Neuronal stem cell (in vitro differentiated cells): ENCODE data around the gene SSUH2.

Source experiments
- DNase-seq: peaks from one replicate; pipeline ENCODE4 v3.0.0-alpha.2; 2013; ENCODE audit warnings: low spot score
- H2AFZ ChIP-seq: one replicate; pipeline ENCODE4 v1.6.1; 2013; ENCODE audit warnings: mild to moderate bottlenecking, low read length, inconsistent platforms
- H2AK5ac ChIP-seq: 2 replicates; pipeline ENCODE4 v1.6.1; 2013; ENCODE audit warnings: low read depth, mild to moderate bottlenecking, inconsistent platforms, low read length, moderate library complexity, mixed read lengths
- H2BK120ac ChIP-seq: 2 replicates; pipeline ENCODE4 v1.6.1; 2013; ENCODE audit warnings: low read depth, mild to moderate bottlenecking, inconsistent platforms, low read length, moderate library complexity, mixed read lengths
- H2BK12ac ChIP-seq: one replicate; pipeline ENCODE4 v1.6.1; 2013; ENCODE audit warnings: low read length, inconsistent platforms
- H2BK15ac ChIP-seq: 2 replicates; pipeline ENCODE4 v1.6.1; 2013; ENCODE audit warnings: mild to moderate bottlenecking, low read length, inconsistent platforms, mixed read lengths
- H2BK5ac ChIP-seq: one replicate; pipeline ENCODE4 v1.6.1; 2013; ENCODE audit warnings: inconsistent platforms, mild to moderate bottlenecking, low read length, moderate library complexity
- H3K14ac ChIP-seq: one replicate; pipeline ENCODE4 v1.6.1; 2013; ENCODE audit warnings: low read length, inconsistent platforms
- H3K18ac ChIP-seq: 2 replicates; pipeline ENCODE4 v1.6.1; 2013; ENCODE audit warnings: low read length, inconsistent platforms
- H3K23ac ChIP-seq: 2 replicates; pipeline ENCODE4 v1.6.1; 2013; ENCODE audit warnings: low read depth, mild to moderate bottlenecking, mixed read lengths, low read length, inconsistent platforms; ENCODE audit not compliant: poor library complexity
- H3K27ac ChIP-seq: replicated peaks from 3 replicates; pipeline ENCODE4 v1.5.1; 2013; ENCODE audit warnings: low read length, inconsistent platforms
- H3K27me3 ChIP-seq, 3 experiments: 2 replicates each; pipeline ENCODE4 v1.6.1; 2013; ENCODE audit warnings: low read length in 3 of 3, mild to moderate bottlenecking in 2 of 3, inconsistent platforms in 1 of 3, low read depth in 1 of 3, mixed read lengths in 1 of 3, moderate library complexity in 1 of 3; ENCODE audit not compliant: control insufficient read depth in 3 of 3, insufficient read depth in 3 of 3
- H3K36me3 ChIP-seq, 2 donors: replicated peaks in 1 of 2; 2 replicates each; pipeline ENCODE4 v1.6.1; 2013; ENCODE audit warnings: low read length in 2 of 2; ENCODE audit not compliant: control insufficient read depth in 2 of 2, insufficient read depth in 2 of 2
- H3K4ac ChIP-seq: 2 replicates; pipeline ENCODE4 v1.6.1; 2013; ENCODE audit warnings: inconsistent platforms, mild to moderate bottlenecking, low read length, moderate library complexity
- H3K4me1 ChIP-seq, 2 donors: 1 replicate in 1 of 2; 2 replicates in 1 of 2; pipeline ENCODE4 v1.6.1; 2013; ENCODE audit warnings: low read length in 2 of 2, low read depth in 1 of 2; ENCODE audit not compliant: control insufficient read depth in 2 of 2, insufficient read depth in 1 of 2
- H3K4me2 ChIP-seq: one replicate; pipeline ENCODE4 v1.6.1; 2013; ENCODE audit warnings: mild to moderate bottlenecking, low read length, inconsistent platforms; ENCODE audit not compliant: insufficient read depth, poor library complexity, severe bottlenecking
- H3K4me3 ChIP-seq, 2 donors: 2 replicates each; pipeline ENCODE4 v1.5.1; 2013; ENCODE audit warnings: low read length in 2 of 2, mild to moderate bottlenecking in 2 of 2, inconsistent platforms in 1 of 2, moderate library complexity in 1 of 2
- H3K79me1 ChIP-seq: one replicate; pipeline ENCODE4 v1.6.1; 2013; ENCODE audit warnings: low read depth, mild to moderate bottlenecking, inconsistent platforms, low read length, moderate library complexity
- H3K9ac ChIP-seq: one replicate; pipeline ENCODE4 v1.6.1; 2013; ENCODE audit warnings: mild to moderate bottlenecking, low read depth, low read length, inconsistent platforms; ENCODE audit not compliant: poor library complexity
- H3K9me3 ChIP-seq, 2 donors: replicated peaks in 1 of 2; 2 replicates each; pipeline versions ENCODE3 to v1.6.1; 2013; ENCODE audit warnings: low read length in 2 of 2, mild to moderate bottlenecking in 2 of 2, inconsistent platforms in 1 of 2, low read depth in 1 of 2, mixed read lengths in 1 of 2, moderate library complexity in 1 of 2; ENCODE audit not compliant: control insufficient read depth in 2 of 2, insufficient read depth in 1 of 2
- H4K8ac ChIP-seq: one replicate; pipeline ENCODE4 v1.6.1; 2013; ENCODE audit warnings: low read depth, mild to moderate bottlenecking, inconsistent platforms, low read length, moderate library complexity
- H4K91ac ChIP-seq: one replicate; pipeline ENCODE4 v1.6.1; 2013; ENCODE audit warnings: low read length, low read depth, mild to moderate bottlenecking, inconsistent platforms; ENCODE audit not compliant: poor library complexity
- WGBS, 2 donors: extraction: QIAGEN DNeasy Blood & Tissue Kit; methylation state at CpG; one replicate each; pipeline ENCODE4 v1.1.7; 2013; ENCODE audit warnings: missing lambda C conversion rate in 2 of 2, mixed read lengths in 1 of 2; ENCODE audit not compliant: insufficient read length in 2 of 2, insufficient replicate concordance in 1 of 2; ENCODE audit errors: extremely low coverage in 2 of 2; 5-methylcytosine and 5-hydroxymethylcytosine counted together

Gene SSUH2

DNA sequence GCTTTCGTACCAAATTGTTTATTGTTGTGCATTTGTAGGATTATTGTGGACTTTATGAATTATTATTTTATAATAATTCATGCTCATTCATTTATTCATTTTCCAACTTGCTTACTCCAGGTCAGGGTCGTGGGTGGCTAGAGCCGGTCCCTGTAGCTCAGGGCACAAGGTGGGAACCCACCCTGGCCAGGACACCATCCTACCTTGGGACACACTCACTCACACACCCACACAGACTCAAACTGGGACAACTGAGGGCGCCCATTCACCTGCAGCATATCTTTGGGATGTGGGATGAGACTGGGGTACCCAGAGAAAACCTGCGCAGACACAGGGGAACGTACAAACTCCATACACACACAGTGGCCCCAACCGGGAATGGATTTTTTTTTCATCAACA lies 40.6 kb downstream of the SSUH2 start:
- no peak overlapping the region for H2BK15ac ChIP-seq
- no peak overlapping the region for H2AK5ac ChIP-seq
- H3K4ac ChIP-seq: no peak overlapping the region
- H2BK120ac ChIP-seq: peak overlapping the region; percentile 43
- no peak overlapping the region for H3K27ac ChIP-seq
- no peaks in the 10 kb centered on the region for H3K27me3 ChIP-seq
- H3K36me3 ChIP-seq: no peaks in the 10 kb centered on the region
- H3K18ac ChIP-seq: peak overlapping the region; percentile 83
- H2BK5ac ChIP-seq: peak overlapping the region; percentile 39
- DNase-seq: no peak
- no peak overlapping the region for H2AFZ ChIP-seq
- peaks cover 2 to 7% of the 10 kb centered on the region in 2 donors for H3K4me1 ChIP-seq
- WGBS, 2 donors: no CpG with 5 or more reads among the region's 7 CpGs
- H3K4me2 ChIP-seq: no peak overlapping the region
- no peak overlapping the region for H3K23ac ChIP-seq
- no peak overlapping the region for H4K8ac ChIP-seq
- H3K9me3 ChIP-seq: peaks cover 0 to 3% of the 10 kb centered on the region in 2 donors
- no peak overlapping the region for H3K4me3 ChIP-seq
- H4K91ac ChIP-seq: no peak overlapping the region
- no peak overlapping the region for H3K14ac ChIP-seq
- no peaks in the 10 kb centered on the region for H3K79me1 ChIP-seq
- no peak overlapping the region for H2BK12ac ChIP-seq
- H3K9ac ChIP-seq: no peak overlapping the region

GRCh38 chr3:8603115-8603710 lies 41.4 kb downstream of the SSUH2 start:
- H3K4me3 ChIP-seq: no peak overlapping the region
- H3K27ac ChIP-seq: no peak overlapping the region
- no CpG with 5 or more reads among the region's 9 CpGs for WGBS, 2 donors
- H2BK5ac ChIP-seq: no peak overlapping the region
- H2BK15ac ChIP-seq: no peak overlapping the region
- no peak overlapping the region for H2AFZ ChIP-seq
- no peak overlapping the region for H4K8ac ChIP-seq
- no peak overlapping the region for H3K14ac ChIP-seq
- no peak overlapping the region for H4K91ac ChIP-seq
- no peak overlapping the region for H3K18ac ChIP-seq
- no peak overlapping the region for H3K4ac ChIP-seq
- H3K9me3 ChIP-seq: no peaks in the 10 kb centered on the region
- no peak overlapping the region for H2BK120ac ChIP-seq
- H2BK12ac ChIP-seq: no peak overlapping the region
- no peak overlapping the region for H2AK5ac ChIP-seq
- no peak overlapping the region for H3K4me2 ChIP-seq
- no peak overlapping the region for H3K9ac ChIP-seq
- no peak for DNase-seq
- no peaks in the 10 kb centered on the region for H3K79me1 ChIP-seq
- H3K4me1 ChIP-seq: peaks cover 2 to 4% of the 10 kb centered on the region in 2 donors
- H3K27me3 ChIP-seq: no peaks in the 10 kb centered on the region
- H3K23ac ChIP-seq: no peak overlapping the region
- no peaks in the 10 kb centered on the region for H3K36me3 ChIP-seq

GRCh38 chr3:8600457-8600856 lies 44.1 kb downstream of the SSUH2 start:
- H3K27ac ChIP-seq: no peak overlapping the region
- DNase-seq: no peak
- H3K23ac ChIP-seq: no peak overlapping the region
- no peaks in the 10 kb centered on the region for H3K79me1 ChIP-seq
- no peak overlapping the region for H2BK12ac ChIP-seq
- H3K9ac ChIP-seq: no peak overlapping the region
- H3K4me3 ChIP-seq: no peak overlapping the region
- H3K36me3 ChIP-seq: no peaks in the 10 kb centered on the region
- H3K27me3 ChIP-seq: no peaks in the 10 kb centered on the region
- no peak overlapping the region for H3K4me2 ChIP-seq
- H3K18ac ChIP-seq: no peak overlapping the region
- no peak overlapping the region for H2BK5ac ChIP-seq
- no peak overlapping the region for H2BK120ac ChIP-seq
- H2AFZ ChIP-seq: no peak overlapping the region
- no peak overlapping the region for H3K4ac ChIP-seq
- H2BK15ac ChIP-seq: no peak overlapping the region
- H3K14ac ChIP-seq: no peak overlapping the region
- H2AK5ac ChIP-seq: no peak overlapping the region
- H4K91ac ChIP-seq: no peak overlapping the region
- H4K8ac ChIP-seq: no peak overlapping the region
- H3K4me1 ChIP-seq: peaks cover 0 to 2% of the 10 kb centered on the region in 2 donors
- no peaks in the 10 kb centered on the region for H3K9me3 ChIP-seq

GRCh38 chr3:8599146-8599545 lies 45.5 kb downstream of the SSUH2 start:
- Histone ChIP-seq H4K8ac (no peak overlapping the region), H3K23ac (no peak overlapping the region), H3K9me3 (no peaks in the 10 kb centered on the region), H3K27me3 (no peaks in the 10 kb centered on the region), H2BK12ac (no peak overlapping the region), H3K4me1 (peaks cover 0 to 2% of the 10 kb centered on the region in 2 donors), H4K91ac (no peak overlapping the region), H2AK5ac (no peak overlapping the region), H3K14ac (no peak overlapping the region), H2AFZ (no peak overlapping the region), H3K27ac (no peak overlapping the region), H3K4me3 (no peak overlapping the region), H2BK15ac (no peak overlapping the region), H3K9ac (no peak overlapping the region), H2BK120ac (no peak overlapping the region), H3K79me1 (no peaks in the 10 kb centered on the region), H3K18ac (no peak overlapping the region), H3K4ac (no peak overlapping the region), H2BK5ac (no peak overlapping the region), H3K36me3 (no peaks in the 10 kb centered on the region), H3K4me2 (no peak overlapping the region)
- no peak for DNase-seq
- no CpG with 5 or more reads among the region's 3 CpGs for WGBS, 2 donors
